Measurements from ENCODE around the gene WWOX. TPM values are rescaled to one million over a fixed set of nuclear protein-coding genes. Genes with fewer than 3 reads are reported as not detected.

Gene WWOX
- total and polyA plus RNA-seq, 2 of the 13 experiments (the other 11 are each of a cell fraction or from before 2014, with no cell fraction given) = 9.1 to 37.4 TPM

GRCh38 chr16:79155904-79156303, 1056.5 kb downstream of the WWOX start:
- H3K9me3 ChIP-seq (ENCODE audit: low read length) = no peaks in the 10 kb centered on the region
- ChIA-PET CTCF (ENCODE audit: low intra/inter-chr PET ratio, low total read pairs) (no interaction called here), POLR2A (no interaction called here)
- H4K20me1 ChIP-seq (ENCODE audit: insufficient read depth, low read length) = no peaks in the 10 kb centered on the region
- no peak for TF ChIP-seq ZKSCAN8 (CRISPR knock-in tag; IDR thresholded peaks at IDR 0.05; ENCODE audit: borderline replicate concordance)
- TF ChIP-seq ZC3H4 (CRISPR knock-in tag; IDR thresholded peaks at IDR 0.05; ENCODE audit: borderline replicate concordance) = no peak
- TF ChIP-seq ZNF333 (CRISPR knock-in tag; IDR thresholded peaks at IDR 0.05; ENCODE audit: borderline replicate concordance) = no peak
- TF ChIP-seq NFYB (CRISPR knock-in tag; IDR thresholded peaks at IDR 0.05) = no peak
- TF ChIP-seq ZNF225 (CRISPR knock-in tag; IDR thresholded peaks at IDR 0.05) = no peak
- no peak for TF ChIP-seq FOXO4 (CRISPR knock-in tag; conservative IDR thresholded peaks at IDR 0.05)
- no peak for TF ChIP-seq RELA (CRISPR knock-in tag; IDR thresholded peaks at IDR 0.05)
- TF ChIP-seq TEF (CRISPR knock-in tag; IDR thresholded peaks at IDR 0.05) = no peak
- TF ChIP-seq HOXA9 (CRISPR knock-in tag; IDR thresholded peaks at IDR 0.05; ENCODE audit: borderline replicate concordance) = no peak
- TF ChIP-seq ZNF407 (CRISPR knock-in tag; IDR thresholded peaks at IDR 0.05; ENCODE audit: not compliant biosample characterization) = no peak
- no peak for TF ChIP-seq ATM (IDR thresholded peaks at IDR 0.05; ENCODE audit: borderline replicate concordance)
- no peak for TF ChIP-seq RNF2 (conservative IDR thresholded peaks at IDR 0.05; ENCODE audit: low read depth)
- FAIRE-seq (no peak), ATAC-seq (no peak), DNase-seq (ENCODE audit: low spot score) (no peak)
- H3K4me1 ChIP-seq (ENCODE audit: insufficient read depth, low read length) = no peaks in the 10 kb centered on the region
- intact Hi-C loops (cut with micrococcal nuclease; ENCODE audit: unreplicated experiment) (no loop called here), in situ Hi-C loops (cut with HindIII; ENCODE audit: extremely low pct_ligation_motif_present, low pct_unique_long_range_greater_than_20kb) (no loop called here)
- no peaks in the 10 kb centered on the region for H3K36me3 ChIP-seq (replicated peaks in 1 of 2; ENCODE audit: control insufficient read depth in 1 of 2, insufficient read depth in 2 of 2, low read length in 2 of 2)
- no peak overlapping the region for H3K4me3 ChIP-seq (replicated peaks in 1 of 3; ENCODE audit: insufficient read depth in 1 of 3, low read depth in 2 of 3, low read length in 3 of 3)
- no peak overlapping the region for H2AFZ ChIP-seq (ENCODE audit: low read length)
- no peak overlapping the region for H3K9ac ChIP-seq (ENCODE audit: insufficient read depth, low read depth, low read length)
- 31% methylated on average over 4 of the region's 4 CpGs for WGBS (ENCODE audit: low lambda C conversion rate)
- peaks cover 0 to 2% of the 10 kb centered on the region in 2 experiments; a peak in 2 of 5 replicates for H3K27me3 ChIP-seq (ENCODE audit: control insufficient read depth in 1 of 2, insufficient read depth in 2 of 2, low read length in 2 of 2)
- H3K27ac ChIP-seq (ENCODE audit: extremely low read length, insufficient read depth, low read length) = no peak overlapping the region
- no peaks in the 10 kb centered on the region for H3K79me2 ChIP-seq (ENCODE audit: insufficient read depth, low read length)
- H3K4me2 ChIP-seq (ENCODE audit: low read depth, low read length) = no peak overlapping the region
- BruUV-seq (replicated peaks) = no TSS peak
